ENCODE results near the gene DZANK1. TPM values are rescaled to one million over a fixed set of nuclear protein-coding genes. Genes with fewer than 3 reads are reported as not detected.
"Not testable (repeated sequence)": the region's sequence is repeated elsewhere in the genome, so short reads cannot be mapped to it uniquely, and the experiment has no call there.

The DZANK1 gene
- total and polyA plus RNA-seq, 2 donors = 1.0 to 3.3 TPM

DNA sequence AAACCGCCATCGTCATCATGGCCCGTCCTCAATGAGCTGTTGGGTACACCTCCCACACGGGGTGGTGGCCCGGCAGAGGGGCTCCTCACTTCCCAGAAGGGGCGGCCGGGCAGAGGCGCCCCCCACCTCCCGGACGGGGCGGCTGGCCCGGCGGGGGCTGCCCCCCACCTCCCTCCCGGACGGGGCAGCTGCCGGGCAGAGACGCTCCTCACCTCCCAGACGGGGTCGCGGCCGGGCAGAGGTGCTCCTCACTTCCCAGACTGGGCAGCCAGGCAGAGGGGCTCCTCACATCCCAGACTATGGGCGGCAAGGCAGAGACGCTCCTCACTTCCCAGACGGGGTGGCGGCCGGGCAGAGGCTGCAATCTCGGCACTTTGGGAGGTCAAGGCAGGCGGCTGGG is 91.3 kb downstream of the DZANK1 start:
- not testable (repeated sequence) for H3K36me3 ChIP-seq (ENCODE audit: control insufficient read depth in 2 of 2, insufficient read depth in 2 of 2, low read length in 1 of 2); H3K9me3 ChIP-seq (ENCODE audit: control insufficient read depth in 2 of 2, insufficient read depth in 1 of 2, low read length in 1 of 2); H3K27me3 ChIP-seq (ENCODE audit: control insufficient read depth in 2 of 2, insufficient read depth in 1 of 2, low read length in 1 of 2); H3K4me1 ChIP-seq (ENCODE audit: control insufficient read depth in 2 of 2, insufficient read depth in 2 of 2, low read length in 2 of 2); H3K4me3 ChIP-seq (ENCODE audit: low read length in 2 of 2); DNase-seq (ENCODE audit: low read depth in 6 of 9, low spot score in 9 of 9); H3K27ac ChIP-seq (ENCODE audit: low read depth in 1 of 2, low read length in 1 of 2)
- WGBS = 97% methylated on average over 27 of the region's 28 CpGs

DNA sequence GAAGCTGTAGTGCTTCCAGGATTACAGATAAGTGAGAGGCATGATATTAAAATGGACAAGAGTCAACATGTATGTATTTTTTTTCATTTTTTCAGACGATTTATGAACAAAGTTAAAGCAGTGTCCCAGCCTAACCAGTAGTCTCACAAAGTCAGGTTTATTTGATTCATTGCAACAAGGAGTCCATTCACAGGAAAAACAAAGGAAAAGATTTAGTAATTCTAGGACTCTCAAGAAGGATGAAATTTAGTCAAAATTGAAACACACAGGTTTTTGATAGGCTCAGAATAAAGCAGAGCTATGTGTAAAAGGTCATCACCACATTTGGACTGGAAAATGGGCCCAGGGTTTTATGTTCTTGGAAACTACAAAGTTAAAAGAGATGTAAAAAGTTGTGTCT is 94.5 kb downstream of the DZANK1 start:
- H3K9me3 ChIP-seq (ENCODE audit: control insufficient read depth in 2 of 2, insufficient read depth in 1 of 2, low read length in 1 of 2) = no peaks in the 10 kb centered on the region
- no peak overlapping the region for H3K27ac ChIP-seq (ENCODE audit: low read depth in 1 of 2, low read length in 1 of 2)
- no peaks in the 10 kb centered on the region for H3K36me3 ChIP-seq (ENCODE audit: control insufficient read depth in 2 of 2, insufficient read depth in 2 of 2, low read length in 1 of 2)
- no peaks in the 10 kb centered on the region for H3K4me1 ChIP-seq (ENCODE audit: control insufficient read depth in 2 of 2, insufficient read depth in 2 of 2, low read length in 2 of 2)
- H3K4me3 ChIP-seq (ENCODE audit: low read length in 2 of 2) = no peak overlapping the region
- DNase-seq (ENCODE audit: low read depth in 6 of 9, low spot score in 9 of 9) = no peak
- WGBS = 89% methylated on average over 1 of the region's 1 CpG
- no peaks in the 10 kb centered on the region for H3K27me3 ChIP-seq (ENCODE audit: control insufficient read depth in 2 of 2, insufficient read depth in 1 of 2, low read length in 1 of 2)

DNA sequence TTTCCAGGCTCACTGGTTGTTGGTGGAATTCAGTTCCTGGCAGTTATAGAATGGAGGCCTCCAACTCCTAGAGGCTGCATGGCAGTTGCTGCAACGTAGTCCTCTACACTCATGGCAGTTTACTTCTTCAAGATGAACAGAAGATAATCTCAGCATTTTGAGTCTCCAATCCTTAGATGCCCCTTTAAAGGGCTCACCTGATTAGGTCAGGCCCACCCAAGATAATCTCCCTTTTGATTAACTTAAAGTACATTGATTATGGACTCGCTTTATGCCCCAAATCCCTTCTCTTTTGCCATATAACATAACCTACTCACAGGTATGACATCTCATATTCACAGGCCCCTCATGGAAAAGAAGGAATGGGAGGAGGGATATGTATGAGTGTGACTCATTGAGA is 102.1 kb downstream of the DZANK1 start:
- H3K36me3 ChIP-seq (ENCODE audit: control insufficient read depth in 2 of 2, insufficient read depth in 2 of 2, low read length in 1 of 2) = no peaks in the 10 kb centered on the region

DNA sequence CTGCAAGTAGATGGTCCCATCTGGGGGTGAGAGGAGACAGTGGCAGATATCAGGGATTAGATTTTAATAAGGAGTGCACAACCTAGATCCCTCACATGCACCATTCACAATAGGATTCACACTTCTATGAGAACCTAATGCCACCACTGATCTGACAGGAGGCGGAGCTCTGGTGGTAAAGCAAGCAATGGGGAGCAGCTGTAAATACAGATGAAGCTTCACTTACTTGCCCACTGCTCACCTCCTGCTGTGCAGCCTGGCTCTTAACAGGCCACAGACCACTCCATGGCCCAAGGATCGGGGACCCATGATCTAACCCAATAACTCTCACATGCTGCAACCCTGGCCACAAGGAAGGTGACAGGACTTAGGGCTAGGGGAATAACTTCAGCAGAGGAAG is 103.1 kb downstream of the DZANK1 start:
- Histone ChIP-seq H3K27me3 (ENCODE audit: control insufficient read depth in 2 of 2, insufficient read depth in 1 of 2, low read length in 1 of 2) (no peaks in the 10 kb centered on the region), H3K9me3 (ENCODE audit: control insufficient read depth in 2 of 2, insufficient read depth in 1 of 2, low read length in 1 of 2) (no peaks in the 10 kb centered on the region), H3K4me3 (ENCODE audit: low read length in 2 of 2) (no peak overlapping the region), H3K4me1 (ENCODE audit: control insufficient read depth in 2 of 2, insufficient read depth in 2 of 2, low read length in 2 of 2) (no peaks in the 10 kb centered on the region), H3K27ac (ENCODE audit: low read depth in 1 of 2, low read length in 1 of 2) (no peak overlapping the region), H3K36me3 (ENCODE audit: control insufficient read depth in 2 of 2, insufficient read depth in 2 of 2, low read length in 1 of 2) (no peaks in the 10 kb centered on the region)
- 98% methylated on average over 2 of the region's 2 CpGs for WGBS
- no peak for DNase-seq (ENCODE audit: low read depth in 6 of 9, low spot score in 9 of 9)

More for the DNA sequence above, 102.1 kb downstream of the DZANK1 start:
- H3K4me3 ChIP-seq (ENCODE audit: low read length in 2 of 2) = no peak overlapping the region
- DNase-seq (ENCODE audit: low read depth in 6 of 9, low spot score in 9 of 9) = no peak
- no peaks in the 10 kb centered on the region for H3K27me3 ChIP-seq (ENCODE audit: control insufficient read depth in 2 of 2, insufficient read depth in 1 of 2, low read length in 1 of 2)
- no peaks in the 10 kb centered on the region for H3K4me1 ChIP-seq (ENCODE audit: control insufficient read depth in 2 of 2, insufficient read depth in 2 of 2, low read length in 2 of 2)
- no peaks in the 10 kb centered on the region for H3K9me3 ChIP-seq (ENCODE audit: control insufficient read depth in 2 of 2, insufficient read depth in 1 of 2, low read length in 1 of 2)
- 91% methylated on average over 2 of the region's 2 CpGs for WGBS
- H3K27ac ChIP-seq (ENCODE audit: low read depth in 1 of 2, low read length in 1 of 2) = no peak overlapping the region

DNA sequence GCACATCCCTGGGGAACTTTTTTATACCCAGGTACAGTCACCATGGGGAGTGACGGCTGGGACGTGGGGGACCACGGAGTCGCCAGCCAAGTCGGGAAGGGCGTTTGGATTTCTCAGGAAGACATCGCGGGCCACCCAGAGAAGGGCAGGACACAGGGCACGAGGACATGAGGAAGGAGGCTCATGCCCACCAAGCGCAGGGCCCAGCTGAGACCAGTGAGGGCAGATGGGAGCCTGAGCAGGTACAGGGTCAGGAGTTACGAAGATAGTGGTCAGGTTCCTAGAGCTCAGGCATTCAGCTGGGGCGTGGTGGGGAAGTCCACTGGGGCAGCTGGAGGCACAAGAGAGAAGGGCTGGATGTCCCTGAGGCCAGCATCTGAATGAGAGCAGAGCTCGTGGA is 103.9 kb downstream of the DZANK1 start:
- Histone ChIP-seq H3K4me3 (ENCODE audit: low read length in 2 of 2) (no peak overlapping the region), H3K4me1 (ENCODE audit: control insufficient read depth in 2 of 2, insufficient read depth in 2 of 2, low read length in 2 of 2) (no peaks in the 10 kb centered on the region), H3K27me3 (ENCODE audit: control insufficient read depth in 2 of 2, insufficient read depth in 1 of 2, low read length in 1 of 2) (no peaks in the 10 kb centered on the region), H3K27ac (ENCODE audit: low read depth in 1 of 2, low read length in 1 of 2) (no peak overlapping the region), H3K36me3 (ENCODE audit: control insufficient read depth in 2 of 2, insufficient read depth in 2 of 2, low read length in 1 of 2) (no peaks in the 10 kb centered on the region), H3K9me3 (ENCODE audit: control insufficient read depth in 2 of 2, insufficient read depth in 1 of 2, low read length in 1 of 2) (no peaks in the 10 kb centered on the region)
- 93% methylated on average over 13 of the region's 13 CpGs for WGBS
- no peak for DNase-seq (ENCODE audit: low read depth in 6 of 9, low spot score in 9 of 9)

DNA sequence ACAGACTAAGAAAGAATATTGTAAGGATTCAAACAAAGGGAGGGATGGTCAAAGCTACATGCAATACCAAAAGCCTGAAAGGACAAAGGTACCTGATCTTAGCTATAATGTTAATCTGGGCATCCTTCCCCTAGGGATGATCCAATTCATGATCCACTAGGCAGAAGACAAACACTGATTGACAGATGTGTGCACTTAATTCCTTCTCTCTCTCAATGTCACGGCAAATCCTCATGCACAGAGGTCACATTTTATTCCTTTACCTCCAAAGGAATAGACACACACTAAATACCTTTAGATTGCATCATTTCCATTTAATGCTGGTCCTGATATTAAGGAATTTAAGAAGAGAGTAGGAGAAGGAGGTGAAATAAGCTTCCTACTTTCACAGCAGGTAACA is 105.2 kb downstream of the DZANK1 start:
- no peaks in the 10 kb centered on the region for H3K27me3 ChIP-seq (ENCODE audit: control insufficient read depth in 2 of 2, insufficient read depth in 1 of 2, low read length in 1 of 2)
- no peak overlapping the region for H3K4me3 ChIP-seq (ENCODE audit: low read length in 2 of 2)
- no peak overlapping the region for H3K27ac ChIP-seq (ENCODE audit: low read depth in 1 of 2, low read length in 1 of 2)
- H3K9me3 ChIP-seq (ENCODE audit: control insufficient read depth in 2 of 2, insufficient read depth in 1 of 2, low read length in 1 of 2) = no peaks in the 10 kb centered on the region
- no peak for DNase-seq (ENCODE audit: low read depth in 6 of 9, low spot score in 9 of 9)
- H3K4me1 ChIP-seq (ENCODE audit: control insufficient read depth in 2 of 2, insufficient read depth in 2 of 2, low read length in 2 of 2) = no peaks in the 10 kb centered on the region
- 96% methylated on average over 1 of the region's 1 CpG for WGBS
- H3K36me3 ChIP-seq (ENCODE audit: control insufficient read depth in 2 of 2, insufficient read depth in 2 of 2, low read length in 1 of 2) = no peaks in the 10 kb centered on the region

DNA sequence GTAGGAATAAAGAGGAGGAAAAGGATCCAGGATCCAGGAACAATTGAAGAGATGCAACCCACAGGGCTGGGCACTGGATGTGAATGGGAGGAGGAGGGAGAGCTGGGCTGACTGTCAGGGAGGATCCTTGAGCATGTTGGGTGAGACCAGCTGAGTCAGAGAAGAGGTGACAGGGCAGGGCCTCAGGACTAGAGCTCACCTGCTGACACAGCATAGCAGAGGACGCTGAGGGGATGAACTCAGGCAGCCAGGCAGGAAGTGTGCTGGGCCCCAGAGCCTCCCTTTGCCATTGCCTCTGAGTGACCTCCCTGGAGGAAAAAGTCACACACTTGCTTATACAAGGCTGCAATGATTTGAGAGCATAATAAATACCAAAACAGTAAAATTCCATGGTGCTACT is 106.2 kb downstream of the DZANK1 start:
- no peaks in the 10 kb centered on the region for H3K9me3 ChIP-seq (ENCODE audit: control insufficient read depth in 2 of 2, insufficient read depth in 1 of 2, low read length in 1 of 2)
- H3K4me1 ChIP-seq (ENCODE audit: control insufficient read depth in 2 of 2, insufficient read depth in 2 of 2, low read length in 2 of 2) = no peaks in the 10 kb centered on the region
- no peak overlapping the region for H3K27ac ChIP-seq (ENCODE audit: low read depth in 1 of 2, low read length in 1 of 2)
- H3K36me3 ChIP-seq (ENCODE audit: control insufficient read depth in 2 of 2, insufficient read depth in 2 of 2, low read length in 1 of 2) = no peaks in the 10 kb centered on the region
- DNase-seq (ENCODE audit: low read depth in 6 of 9, low spot score in 9 of 9) = no peak
- no peaks in the 10 kb centered on the region for H3K27me3 ChIP-seq (ENCODE audit: control insufficient read depth in 2 of 2, insufficient read depth in 1 of 2, low read length in 1 of 2)
- WGBS = 48% methylated on average over 1 of the region's 1 CpG
- H3K4me3 ChIP-seq (ENCODE audit: low read length in 2 of 2) = no peak overlapping the region

DNA sequence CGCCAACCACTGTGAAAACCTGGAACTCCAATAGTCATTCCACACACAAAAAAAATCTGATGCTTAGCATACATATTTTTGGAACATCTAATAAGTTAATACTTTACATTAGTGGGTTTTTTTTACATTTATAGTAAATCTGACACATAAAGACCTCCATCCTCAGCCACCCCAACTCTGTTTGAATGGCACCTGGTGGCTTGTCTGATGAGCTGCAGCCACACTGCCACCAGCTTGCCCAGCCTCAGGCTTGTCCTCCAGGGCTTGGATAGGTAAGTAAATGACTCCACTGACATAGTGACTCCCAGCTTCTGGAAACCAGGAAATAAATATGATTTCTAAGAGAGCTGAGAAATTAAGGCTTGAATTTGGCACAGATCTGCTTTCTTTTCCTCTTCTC is 107.0 kb downstream of the DZANK1 start:
- Histone ChIP-seq H3K36me3 (ENCODE audit: control insufficient read depth in 2 of 2, insufficient read depth in 2 of 2, low read length in 1 of 2) (no peaks in the 10 kb centered on the region), H3K9me3 (ENCODE audit: control insufficient read depth in 2 of 2, insufficient read depth in 1 of 2, low read length in 1 of 2) (no peaks in the 10 kb centered on the region), H3K27ac (ENCODE audit: low read depth in 1 of 2, low read length in 1 of 2) (no peak overlapping the region), H3K4me3 (ENCODE audit: low read length in 2 of 2) (no peak overlapping the region), H3K27me3 (ENCODE audit: control insufficient read depth in 2 of 2, insufficient read depth in 1 of 2, low read length in 1 of 2) (no peaks in the 10 kb centered on the region), H3K4me1 (ENCODE audit: control insufficient read depth in 2 of 2, insufficient read depth in 2 of 2, low read length in 2 of 2) (no peaks in the 10 kb centered on the region)
- WGBS = 96% methylated on average over 1 of the region's 1 CpG
- DNase-seq (ENCODE audit: low read depth in 6 of 9, low spot score in 9 of 9) = no peak

DNA sequence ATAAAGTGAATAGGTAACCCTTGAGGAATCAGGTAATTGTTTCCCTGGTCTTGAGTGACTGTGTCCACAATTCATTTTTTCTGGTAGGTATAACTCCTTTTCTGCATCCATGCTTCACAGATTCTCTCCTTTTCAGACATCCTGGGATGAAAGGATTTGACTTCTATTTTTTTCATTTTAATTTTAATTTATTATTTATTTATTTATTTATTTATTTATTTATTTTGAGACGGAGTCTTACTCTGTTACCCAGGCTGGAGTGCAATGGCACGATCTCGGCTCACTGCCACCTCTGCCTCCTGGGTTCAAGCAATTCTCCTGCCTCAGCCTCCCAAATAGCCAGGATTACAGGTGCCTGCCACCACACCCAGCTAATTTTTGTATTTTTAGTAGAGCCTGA is 117.1 kb downstream of the DZANK1 start:
- H3K36me3 ChIP-seq (ENCODE audit: control insufficient read depth in 2 of 2, insufficient read depth in 2 of 2, low read length in 1 of 2); H3K9me3 ChIP-seq (ENCODE audit: control insufficient read depth in 2 of 2, insufficient read depth in 1 of 2, low read length in 1 of 2); H3K27ac ChIP-seq (ENCODE audit: low read depth in 1 of 2, low read length in 1 of 2); DNase-seq (ENCODE audit: low read depth in 6 of 9, low spot score in 9 of 9); H3K27me3 ChIP-seq (ENCODE audit: control insufficient read depth in 2 of 2, insufficient read depth in 1 of 2, low read length in 1 of 2); H3K4me1 ChIP-seq (ENCODE audit: control insufficient read depth in 2 of 2, insufficient read depth in 2 of 2, low read length in 2 of 2); H3K4me3 ChIP-seq (ENCODE audit: low read length in 2 of 2): not testable (repeated sequence)
- 64% methylated on average over 3 of the region's 3 CpGs for WGBS

Data from thymus (tissue), 11 donors.